Esophagus squamous epithelium (tissue), 5 donors: ENCODE measurements around the gene RNF157. TPM values are rescaled to one million over a fixed set of nuclear protein-coding genes. Genes with fewer than 3 reads are reported as not detected.
A peak's percentile ranks its signal among the peaks of the same experiment; 100 is the strongest.

ENCODE experiments used
- DNase-seq: peaks from one replicate; lab custom pipeline; 2025; lab: John Stamatoyannopoulos, UW
- H3K27ac ChIP-seq, 4 donors: fragments of 200-600 bp; sonication (generic); one replicate each; pipeline ENCODE4 v1.5.1; 2016 to 2019; ENCODE audit warnings: mild to moderate bottlenecking in 1 of 4
- H3K27me3 ChIP-seq, 4 donors: fragments of 200-600 bp; sonication (generic); 1 replicate in 3 of 4; 2 replicates in 1 of 4; pipeline versions ENCODE4 v1.5.1 to v1.6.0; 2017 to 2021; ENCODE audit warnings: antibody characterized with exemption in 1 of 4
- H3K36me3 ChIP-seq, 3 donors: fragments of 200-600 bp; sonication (generic); one replicate each; pipeline ENCODE4 v1.5.1; 2016 to 2019
- H3K4me1 ChIP-seq, 3 donors: fragments of 200-600 bp; sonication (generic); one replicate each; pipeline ENCODE4 v1.5.1; 2017 to 2019
- H3K4me3 ChIP-seq, 4 donors: fragments of 200-600 bp; sonication (generic); 1 replicate in 3 of 4; 2 replicates in 1 of 4; pipeline ENCODE4 v1.5.1; 2016 to 2019; ENCODE audit warnings: mild to moderate bottlenecking in 2 of 4, moderate library complexity in 1 of 4
- H3K9me3 ChIP-seq, 3 donors: fragments of 200-600 bp; sonication (generic); one replicate each; pipeline ENCODE4 v1.5.1; 2016 to 2019
- POLR2A ChIP-seq, 4 donors: fragments of 450-650 bp; IDR thresholded peaks; one replicate each; pipeline ENCODE4 v1.6.1; 2017; ENCODE audit warnings: antibody characterized with exemption in 4 of 4, mild to moderate bottlenecking in 4 of 4, moderate library complexity in 3 of 4
- WGBS, 2 donors: methylation state at CpG; one replicate each; pipeline ENCODE4 v1.1.5; 2018; 5-methylcytosine and 5-hydroxymethylcytosine counted together
- intact Hi-C: fragments of 100-400 bp; cut with DNase I; formaldehyde crosslinking; loops from one replicate; pipeline ENCODE4 v1.15.0; 2022
- total RNA-seq, 4 donors: library from RNA; depleted of rRNA; stranded (reverse); fragments of >200 nt; gene quantifications; one replicate each; pipeline ENCODE4 v1.1.0, GENCODE V29; 2016
- TF ChIP-seq, protein P1 (sequence below), 6 experiments: fragments of 450-650 bp in 4 of 6; fragments of 200-600 bp in 2 of 6; sonication (generic) in 2 of 6; IDR thresholded peaks; one replicate each; pipeline ENCODE4 v1.5.1; 2016 to 2019; ENCODE audit warnings: antibody characterized with exemption in 6 of 6, mild to moderate bottlenecking in 4 of 6, moderate library complexity in 4 of 6
- donor health status: DM: yes; HTN: yes; CAD: no.

RNF157 gene
- total RNA-seq, 4 donors from 2014 or later: 0.11 to 3.4 (median 0.26) TPM

DNA sequence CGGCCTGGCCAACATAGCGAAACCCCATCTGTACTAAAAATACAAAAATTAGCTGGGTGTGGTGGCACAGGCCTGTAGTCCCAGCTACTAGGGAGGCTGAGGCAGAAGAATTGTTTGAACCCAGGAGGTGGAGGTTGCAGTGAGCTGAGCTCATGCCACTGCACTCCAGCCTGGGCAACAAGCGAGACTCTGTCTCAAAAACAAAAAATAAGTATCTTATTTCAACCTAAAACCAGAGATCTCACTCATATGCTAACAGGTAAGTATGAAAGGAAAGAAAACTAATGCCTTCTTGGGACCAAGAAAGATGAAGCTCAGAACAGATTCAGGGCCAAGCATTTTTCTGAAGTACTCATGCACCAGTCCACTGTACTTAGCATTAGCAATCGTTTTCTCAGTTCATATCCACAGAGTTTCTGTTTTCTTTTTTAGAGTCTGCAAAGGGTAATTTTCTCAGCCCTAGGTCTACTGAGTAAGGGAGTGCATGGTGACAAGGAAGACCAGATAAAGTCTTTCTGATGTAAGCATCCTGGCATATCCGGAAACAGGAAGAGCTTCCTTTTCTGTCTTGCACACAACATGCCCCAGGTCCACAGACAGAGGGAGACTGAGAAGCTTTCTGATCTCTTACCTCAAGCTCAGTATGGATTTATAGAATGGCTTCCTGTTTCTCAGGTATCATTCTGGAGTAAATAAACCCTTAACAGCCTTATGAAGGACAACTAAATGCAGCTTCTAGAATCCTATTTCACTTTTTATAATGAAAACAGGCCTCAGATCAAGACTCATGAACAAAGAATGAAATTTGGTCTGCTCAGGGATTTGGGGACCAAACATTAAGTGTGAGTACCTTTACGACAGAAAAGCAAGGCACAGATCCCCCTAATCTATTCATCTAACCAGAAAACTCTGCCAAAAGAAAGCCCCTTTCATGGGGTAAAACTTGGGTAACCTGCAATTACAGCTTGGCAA, 60.5 kb downstream of the RNF157 start:
- Histone ChIP-seq H3K27ac (no peak overlapping the region), H3K4me3 (no peak overlapping the region), H3K36me3 (no peaks in the 10 kb centered on the region), H3K27me3 (no peaks in the 10 kb centered on the region), H3K9me3 (no peaks in the 10 kb centered on the region), H3K4me1 (peaks cover 0 to 7% (median 0%) of the 10 kb centered on the region in 3 donors)
- WGBS, 2 donors: 75 to 76% methylated on average over 6 of the region's 6 CpGs
- intact Hi-C loops: loop anchor here (5.0 kb wide), 1 partner anchor 57 kb away; no protein-coding TSS in a partner anchor
- no peak for TF ChIP-seq POLR2A (IDR thresholded peaks at IDR 0.05)
- TF ChIP-seq, protein P1, sequence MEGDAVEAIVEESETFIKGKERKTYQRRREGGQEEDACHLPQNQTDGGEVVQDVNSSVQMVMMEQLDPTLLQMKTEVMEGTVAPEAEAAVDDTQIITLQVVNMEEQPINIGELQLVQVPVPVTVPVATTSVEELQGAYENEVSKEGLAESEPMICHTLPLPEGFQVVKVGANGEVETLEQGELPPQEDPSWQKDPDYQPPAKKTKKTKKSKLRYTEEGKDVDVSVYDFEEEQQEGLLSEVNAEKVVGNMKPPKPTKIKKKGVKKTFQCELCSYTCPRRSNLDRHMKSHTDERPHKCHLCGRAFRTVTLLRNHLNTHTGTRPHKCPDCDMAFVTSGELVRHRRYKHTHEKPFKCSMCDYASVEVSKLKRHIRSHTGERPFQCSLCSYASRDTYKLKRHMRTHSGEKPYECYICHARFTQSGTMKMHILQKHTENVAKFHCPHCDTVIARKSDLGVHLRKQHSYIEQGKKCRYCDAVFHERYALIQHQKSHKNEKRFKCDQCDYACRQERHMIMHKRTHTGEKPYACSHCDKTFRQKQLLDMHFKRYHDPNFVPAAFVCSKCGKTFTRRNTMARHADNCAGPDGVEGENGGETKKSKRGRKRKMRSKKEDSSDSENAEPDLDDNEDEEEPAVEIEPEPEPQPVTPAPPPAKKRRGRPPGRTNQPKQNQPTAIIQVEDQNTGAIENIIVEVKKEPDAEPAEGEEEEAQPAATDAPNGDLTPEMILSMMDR (IDR thresholded peaks at IDR 0.05): peak in 2 of 6 experiments; percentile 9 to 18
- no peak for DNase-seq

DNA sequence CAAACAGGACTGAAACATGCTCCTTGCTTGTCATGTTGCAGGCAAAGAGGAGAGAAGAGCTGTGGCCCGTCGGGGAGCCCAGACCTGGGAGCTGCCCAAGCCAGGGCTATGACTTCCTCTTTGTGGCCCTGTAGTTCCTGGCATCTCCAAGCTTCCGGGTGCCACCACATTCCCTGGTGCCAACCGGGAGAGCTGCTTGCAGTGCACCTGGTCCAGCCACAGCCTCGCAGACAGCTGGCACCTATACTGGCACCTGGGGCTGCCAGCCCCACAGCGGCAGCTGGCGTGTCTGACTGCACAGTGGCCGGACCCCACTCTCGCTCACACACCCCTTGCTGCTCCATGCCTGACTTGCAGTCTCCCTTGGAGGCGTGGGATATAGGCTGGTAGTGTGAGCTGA, 62.2 kb downstream of the RNF157 start:
- H3K27ac ChIP-seq: no peak overlapping the region
- no peak for DNase-seq

DNA sequence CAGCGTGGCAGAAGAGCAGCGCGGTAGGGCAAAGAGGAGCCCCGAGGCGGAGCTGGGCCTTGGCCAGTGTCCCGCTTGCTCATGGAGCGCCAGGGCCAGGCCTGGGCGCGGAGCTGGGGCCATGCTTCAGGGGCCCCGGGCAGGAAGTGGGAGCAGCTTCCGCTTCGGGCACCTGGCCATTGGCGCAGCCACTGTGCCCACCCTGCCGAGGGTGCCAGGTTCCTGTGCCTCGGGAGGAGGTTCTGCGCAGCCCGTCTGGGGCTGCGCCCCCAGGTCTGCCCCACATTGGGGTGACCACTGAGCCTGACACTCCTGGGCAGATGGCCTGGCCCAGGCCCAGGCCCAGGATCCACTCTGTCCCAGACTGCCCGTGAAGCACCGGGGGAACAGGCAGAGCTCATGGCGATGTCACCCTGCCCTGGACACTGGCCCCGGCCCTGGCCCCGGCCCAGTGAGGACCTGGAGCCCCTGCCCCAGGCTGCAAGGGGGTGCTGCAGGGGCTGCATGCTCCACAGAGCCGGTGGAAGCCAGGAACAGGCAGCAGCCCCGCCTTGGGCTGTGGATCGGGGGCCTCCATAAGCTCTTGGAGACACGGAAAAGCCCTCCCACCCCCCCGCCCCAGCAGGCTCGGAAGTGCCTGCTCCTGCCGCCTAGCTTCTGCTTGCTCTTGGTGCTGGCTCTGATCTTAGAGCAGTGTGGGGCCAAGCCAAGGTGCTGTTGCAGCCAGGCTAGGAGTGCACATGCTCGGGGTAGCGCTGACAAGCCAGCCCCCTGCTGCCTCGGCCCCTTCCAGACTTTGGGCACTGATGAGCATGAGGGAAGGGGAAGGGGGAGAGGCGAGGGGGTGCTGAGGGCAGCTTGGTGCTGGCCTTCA, 63.4 kb downstream of the RNF157 start:
- TF ChIP-seq POLR2A (IDR thresholded peaks at IDR 0.05): no peak
- TF ChIP-seq, protein P1 (IDR thresholded peaks at IDR 0.05): no peak
- Histone ChIP-seq H3K27me3 (no peaks in the 10 kb centered on the region), H3K36me3 (no peaks in the 10 kb centered on the region), H3K4me3 (no peak overlapping the region), H3K4me1 (peaks cover 0 to 2% (median 0%) of the 10 kb centered on the region in 3 donors), H3K9me3 (no peaks in the 10 kb centered on the region), H3K27ac (no peak overlapping the region)
- no CpG with 5 or more reads among the region's 34 CpGs for WGBS, 2 donors
- DNase-seq: no peak
- intact Hi-C loops: no loop called here

More for the DNA sequence above, 62.2 kb downstream of the RNF157 start:
- no peak for TF ChIP-seq POLR2A (IDR thresholded peaks at IDR 0.05)
- TF ChIP-seq, protein P1 (IDR thresholded peaks at IDR 0.05): no peak
- intact Hi-C loops: no loop called here
- no peaks in the 10 kb centered on the region for H3K36me3 ChIP-seq
- no peaks in the 10 kb centered on the region for H3K9me3 ChIP-seq
- no peak overlapping the region for H3K4me3 ChIP-seq
- H3K4me1 ChIP-seq: peaks cover 0 to 7% (median 0%) of the 10 kb centered on the region in 3 donors
- no peaks in the 10 kb centered on the region for H3K27me3 ChIP-seq
- 62 to 86% methylated on average over 4 to 7 of the region's 10 CpGs for WGBS, 2 donors

DNA sequence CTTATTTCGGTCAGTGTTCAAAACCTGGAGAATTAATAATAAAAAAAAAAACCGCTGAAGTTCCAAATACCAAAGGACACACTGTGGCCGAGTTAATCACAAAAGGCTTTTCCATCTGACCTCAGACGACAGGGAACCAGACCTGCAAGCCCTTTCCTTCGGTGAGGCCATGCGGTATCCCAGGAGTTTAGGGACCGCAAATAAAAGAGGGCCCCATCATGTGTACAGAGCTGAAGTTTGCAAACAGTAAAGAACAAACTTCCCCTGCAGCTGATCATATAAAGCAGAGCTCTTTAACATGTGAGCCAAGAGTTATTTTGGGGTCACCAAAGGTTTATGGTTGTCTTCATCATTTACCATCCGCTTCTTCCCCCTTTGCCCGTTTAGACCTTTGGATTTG, 66.3 kb downstream of the RNF157 start:
- intact Hi-C loops: no loop called here
- H3K9me3 ChIP-seq: no peaks in the 10 kb centered on the region
- H3K27ac ChIP-seq: no peak overlapping the region
- no peaks in the 10 kb centered on the region for H3K4me1 ChIP-seq
- H3K36me3 ChIP-seq: no peaks in the 10 kb centered on the region
- no peaks in the 10 kb centered on the region for H3K27me3 ChIP-seq
- no peak for DNase-seq
- no peak overlapping the region for H3K4me3 ChIP-seq
- 78 to 82% methylated on average over 9 of the region's 9 CpGs for WGBS, 2 donors
- TF ChIP-seq, protein P1 (IDR thresholded peaks at IDR 0.05): no peak
- TF ChIP-seq POLR2A (IDR thresholded peaks at IDR 0.05): no peak
